Stimulated activated naive CD4-positive, alpha-beta T cell treated with Interleukin-2 at 50 U/mL for 16 hours (primary cell): ENCODE measurements around the gene MYO1A.

Experiments used
- DNase-seq: peaks from one replicate; lab custom pipeline; 2025; lab: John Stamatoyannopoulos, UW

The MYO1A gene

GRCh38 chr12:57049890-57050289 lies at the start of gene MYO1A:
TSS of gene MYO1A (minus strand) at chr12:57050129. CDS start at chr12:57048323, 1,806 bp downstream.
- DNase-seq, result no peak

- DNase-seq, result no peak
Observed at GRCh38 chr12:57099047-57099714, 49.3 kb upstream of the MYO1A start.

GRCh38 chr12:57098546-57098945 lies 48.6 kb upstream of the MYO1A start:
- no peak for DNase-seq

GRCh38 chr12:57097554-57097835 lies 47.6 kb upstream of the MYO1A start:
- DNase-seq, result no peak

- no peak for DNase-seq
Observed at GRCh38 chr12:57096748-57097553, 47.0 kb upstream of the MYO1A start.

GRCh38 chr12:57096099-57096572 lies 46.2 kb upstream of the MYO1A start:
- no peak for DNase-seq

GRCh38 chr12:57095440-57095839 lies 45.5 kb upstream of the MYO1A start:
- no peak for DNase-seq

GRCh38 chr12:57094208-57095160 lies 44.6 kb upstream of the MYO1A start:
- DNase-seq, result no peak

GRCh38 chr12:57093415-57094207 lies 43.7 kb upstream of the MYO1A start:
- DNase-seq, result peak; percentile 64

GRCh38 chr12:57092876-57093414 lies 43.0 kb upstream of the MYO1A start:
- DNase-seq, result no peak

GRCh38 chr12:57092529-57092862 lies 42.6 kb upstream of the MYO1A start:
- DNase-seq, result no peak

- no peak for DNase-seq
Observed at GRCh38 chr12:57091638-57092528, 42.0 kb upstream of the MYO1A start.

GRCh38 chr12:57090924-57091637 lies 41.2 kb upstream of the MYO1A start:
- DNase-seq, result no peak

- no peak for DNase-seq
Observed at GRCh38 chr12:57090490-57090889, 40.6 kb upstream of the MYO1A start.

- DNase-seq, result peak; percentile 62
Observed at GRCh38 chr12:57089271-57090245, 39.6 kb upstream of the MYO1A start.

GRCh38 chr12:57088354-57089270 lies 38.7 kb upstream of the MYO1A start, which contains the start of gene NAB2:
TSS of gene NAB2 (plus strand) at chr12:57089114. CDS start at chr12:57089272, 158 bp downstream.
- DNase-seq, result peak; percentile 86

- DNase-seq, result peak; percentile 84
Observed at GRCh38 chr12:57087691-57088353, 37.9 kb upstream of the MYO1A start.
